Measurements from ENCODE around the gene WDR89.

WDR89 gene

GRCh38 chr14:63555572-63555971 lies 86.1 kb downstream of the WDR89 start:
- Histone ChIP-seq H3K9me3 (ENCODE audit: insufficient read depth, low read length) (no peaks in the 10 kb centered on the region), H3K9ac (ENCODE audit: insufficient read length, low read depth) (no peak overlapping the region), H3K4me1 (ENCODE audit: insufficient read depth, insufficient read length) (no peaks in the 10 kb centered on the region), H3K27me3 (ENCODE audit: insufficient read depth, insufficient read length) (no peaks in the 10 kb centered on the region), H3K36me3 (ENCODE audit: insufficient read depth, insufficient read length, low read length) (no peaks in the 10 kb centered on the region), H3K4me3 (ENCODE audit: insufficient read length, low read depth) (no peak overlapping the region)
- TF ChIP-seq SUZ12 (IDR thresholded peaks at IDR 0.05; ENCODE audit: extremely low read depth, insufficient read depth, insufficient read length) (no peak), ZNF274 (IDR thresholded peaks at IDR 0.05; ENCODE audit: low read depth, low read length) (no peak), YY1 (IDR thresholded peaks at IDR 0.05; ENCODE audit: insufficient read depth, insufficient read length) (no peak)
- DNase-seq (ENCODE audit: low read depth, low spot score), result no peak

- no peak for TF ChIP-seq YY1 (IDR thresholded peaks at IDR 0.05; ENCODE audit: insufficient read depth, insufficient read length)
- no peak for TF ChIP-seq ZNF274 (IDR thresholded peaks at IDR 0.05; ENCODE audit: low read depth, low read length)
- TF ChIP-seq SUZ12 (IDR thresholded peaks at IDR 0.05; ENCODE audit: extremely low read depth, insufficient read depth, insufficient read length), result no peak
- no peak overlapping the region for H3K9ac ChIP-seq (ENCODE audit: insufficient read length, low read depth)
- no peaks in the 10 kb centered on the region for H3K4me1 ChIP-seq (ENCODE audit: insufficient read depth, insufficient read length)
- H3K9me3 ChIP-seq (ENCODE audit: insufficient read depth, low read length), result no peaks in the 10 kb centered on the region
- H3K36me3 ChIP-seq (ENCODE audit: insufficient read depth, insufficient read length, low read length), result no peaks in the 10 kb centered on the region
- H3K27me3 ChIP-seq (ENCODE audit: insufficient read depth, insufficient read length), result no peaks in the 10 kb centered on the region
- DNase-seq (ENCODE audit: low read depth, low spot score), result no peak
- H3K4me3 ChIP-seq (ENCODE audit: insufficient read length, low read depth), result no peak overlapping the region
Observed at GRCh38 chr14:63551332-63551731, 90.3 kb downstream of the WDR89 start.

- TF ChIP-seq ZNF274 (IDR thresholded peaks at IDR 0.05; ENCODE audit: low read depth, low read length) (no peak), YY1 (IDR thresholded peaks at IDR 0.05; ENCODE audit: insufficient read depth, insufficient read length) (no peak), SUZ12 (IDR thresholded peaks at IDR 0.05; ENCODE audit: extremely low read depth, insufficient read depth, insufficient read length) (no peak)
Observed at GRCh38 chr14:63547798-63548335, 93.8 kb downstream of the WDR89 start.

More at GRCh38 chr14:63547798-63548335, 93.8 kb downstream of the WDR89 start:
- H3K4me1 ChIP-seq (ENCODE audit: insufficient read depth, insufficient read length), result no peaks in the 10 kb centered on the region
- H3K27me3 ChIP-seq (ENCODE audit: insufficient read depth, insufficient read length), result no peaks in the 10 kb centered on the region
- DNase-seq (ENCODE audit: low read depth, low spot score), result no peak
- H3K4me3 ChIP-seq (ENCODE audit: insufficient read length, low read depth), result no peak overlapping the region
- no peaks in the 10 kb centered on the region for H3K9me3 ChIP-seq (ENCODE audit: insufficient read depth, low read length)
- H3K36me3 ChIP-seq (ENCODE audit: insufficient read depth, insufficient read length, low read length), result no peaks in the 10 kb centered on the region
- H3K9ac ChIP-seq (ENCODE audit: insufficient read length, low read depth), result no peak overlapping the region

All from NT2/D1 (cell line).